ENCODE data around the gene SMOC2. TPM values are rescaled to one million over a fixed set of nuclear protein-coding genes. Genes with fewer than 3 reads are reported as not detected.
"Not testable (repeated sequence)": the region's sequence is repeated elsewhere in the genome, so short reads cannot be mapped to it uniquely, and the experiment has no call there.

Gene SMOC2
- polyA plus RNA-seq, 1 donor = 56.2 TPM

DNA sequence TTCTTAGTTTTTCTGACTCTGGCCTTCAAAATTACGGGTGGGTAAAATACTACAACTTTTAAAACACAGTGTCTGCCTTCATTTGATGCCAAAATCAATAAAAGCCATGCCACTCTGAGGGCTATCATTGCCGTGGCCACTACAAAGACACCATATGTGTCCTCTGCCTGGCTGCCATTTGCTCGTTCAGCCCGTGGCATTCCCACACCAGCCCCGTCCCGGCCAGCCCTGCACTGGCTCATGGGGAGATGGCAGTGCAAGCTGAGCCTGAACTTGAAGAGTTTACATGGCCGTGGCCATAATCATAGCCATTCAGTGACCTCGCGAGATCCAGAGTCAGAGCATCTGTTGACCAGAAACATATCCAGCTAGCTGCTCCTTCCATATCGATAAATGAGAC is 79.2 kb downstream of the SMOC2 start:
- no peak for DNase-seq

DNA sequence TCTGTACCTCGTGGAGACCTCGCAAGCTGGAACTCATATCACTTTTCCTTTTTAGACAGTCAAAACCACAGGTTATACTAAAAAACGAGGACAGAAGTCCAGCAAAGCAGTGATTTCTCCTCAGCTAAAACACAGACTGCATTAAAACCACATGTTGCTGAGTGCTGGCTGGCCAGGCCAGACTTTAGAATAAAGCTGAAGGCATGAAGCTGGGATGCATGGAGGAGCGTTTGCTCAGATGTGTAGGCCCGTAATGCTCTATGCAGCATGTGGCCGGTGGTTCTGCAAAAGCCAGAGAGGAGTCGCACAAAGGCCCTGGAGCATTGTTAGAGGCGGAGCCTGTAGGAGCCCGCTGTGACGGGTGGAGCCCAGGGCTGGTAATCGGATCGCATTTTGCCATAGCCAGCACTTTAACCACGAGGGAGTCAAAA is 83.6 kb downstream of the SMOC2 start:
- no peak for DNase-seq

DNA sequence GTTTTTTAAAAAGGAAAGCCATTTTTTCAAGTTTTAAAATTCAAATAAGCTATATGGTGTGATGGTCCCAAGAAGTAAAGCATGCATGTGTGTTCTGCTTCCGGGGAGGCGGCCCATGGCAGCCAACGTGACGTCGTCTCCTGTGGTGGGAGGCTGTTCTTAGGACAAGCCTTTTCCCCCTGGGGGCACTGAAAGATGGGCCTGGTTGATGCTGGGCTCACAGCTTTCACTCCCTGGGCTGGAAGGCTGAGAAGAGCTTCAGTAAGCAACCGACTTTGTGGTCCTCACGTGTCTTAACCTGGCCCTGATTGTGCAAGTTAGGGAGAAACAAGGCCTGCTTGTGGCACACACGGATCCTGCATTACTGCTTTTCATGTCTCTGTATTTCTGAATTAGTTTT is 84.1 kb downstream of the SMOC2 start:
- no peak for DNase-seq

DNA sequence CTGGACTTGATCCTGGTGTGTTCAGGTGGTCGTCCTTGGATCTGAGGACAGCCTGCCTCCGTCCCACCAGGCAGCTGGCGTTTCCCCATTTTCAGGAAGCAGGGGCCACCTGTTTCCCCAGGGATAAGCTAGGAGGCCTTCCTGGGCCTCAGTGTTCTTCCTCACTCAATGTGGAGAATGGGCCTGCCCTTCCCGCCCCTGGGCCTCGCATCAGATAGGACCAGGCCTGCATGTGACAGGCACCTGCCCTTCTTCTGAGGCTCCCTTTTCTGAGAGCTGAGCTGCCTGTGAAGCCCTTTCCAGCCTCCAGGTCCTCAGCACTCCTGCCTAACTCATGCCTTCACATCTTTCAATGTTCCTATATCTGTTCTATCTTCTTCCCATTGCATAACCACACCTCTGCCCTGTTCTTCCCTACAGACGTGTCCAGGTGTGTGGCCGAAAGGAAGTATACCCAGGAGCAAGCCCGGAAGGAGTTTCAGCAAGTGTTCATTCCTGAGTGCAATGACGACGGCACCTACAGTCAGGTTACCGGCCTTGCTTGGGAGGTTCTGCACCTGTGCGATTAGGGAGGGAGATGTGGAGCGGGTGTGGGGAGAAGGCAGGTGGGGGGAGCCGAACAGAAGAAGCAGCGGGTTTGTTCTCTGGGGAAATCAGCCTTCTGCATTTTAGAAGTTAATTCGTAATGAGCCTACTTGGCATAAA is 85.1 kb downstream of the SMOC2 start:
- no peak for DNase-seq

DNA sequence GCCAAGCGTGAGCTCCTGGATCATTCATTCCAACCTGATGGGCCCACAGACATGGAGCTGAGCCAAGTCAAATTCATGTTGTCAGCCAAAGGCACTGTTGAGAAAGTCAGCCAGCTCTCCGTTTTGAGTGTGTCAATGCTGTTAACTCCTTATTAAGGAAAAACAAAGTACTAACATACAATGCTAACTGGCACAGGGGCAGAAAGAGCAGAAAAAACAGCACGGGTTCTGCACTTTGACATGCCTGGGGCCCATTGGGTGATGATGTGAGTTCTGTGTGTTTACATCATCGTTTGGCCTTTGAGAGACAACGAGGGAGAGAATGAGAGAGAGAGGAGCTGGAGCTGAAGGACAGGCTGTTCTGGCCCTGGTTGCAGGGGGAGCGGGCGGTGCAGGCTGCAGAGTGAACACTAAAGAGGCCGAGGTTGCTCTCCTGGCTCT is 85.9 kb downstream of the SMOC2 start:
- no peak for DNase-seq

DNA sequence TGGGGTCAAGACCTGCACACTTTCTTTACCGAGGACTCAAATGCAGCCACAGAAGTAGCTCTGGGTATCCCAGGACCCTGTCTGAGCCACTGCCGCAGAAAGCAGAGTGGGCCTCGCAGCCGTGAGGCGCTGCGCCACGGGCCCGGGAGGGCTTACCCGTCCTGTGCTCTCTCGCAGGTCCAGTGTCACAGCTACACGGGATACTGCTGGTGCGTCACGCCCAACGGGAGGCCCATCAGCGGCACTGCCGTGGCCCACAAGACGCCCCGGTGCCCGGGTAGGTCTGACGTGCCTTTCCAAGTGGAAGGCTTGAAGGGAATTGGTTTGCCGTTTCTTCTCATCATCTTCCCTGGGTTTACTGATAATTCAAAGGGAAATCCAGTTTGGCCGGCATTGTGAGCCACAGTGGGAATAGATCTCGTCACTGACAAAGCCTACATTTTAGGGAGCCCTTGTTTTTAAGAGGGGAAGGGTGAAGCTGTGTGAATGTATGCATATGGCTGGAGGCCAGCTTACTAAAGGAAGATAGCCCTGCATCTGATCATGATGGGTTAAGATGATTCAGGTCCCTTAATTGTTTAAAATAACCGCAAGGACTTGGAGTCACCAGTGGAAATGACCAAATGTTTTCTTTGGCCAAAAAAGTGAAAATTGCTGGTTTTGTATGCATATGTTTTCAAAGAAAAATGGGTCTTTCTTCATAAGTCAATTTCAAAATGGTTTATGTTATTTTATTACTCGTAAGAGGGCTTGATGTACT is 86.6 kb downstream of the SMOC2 start:
- no peak for DNase-seq

DNA sequence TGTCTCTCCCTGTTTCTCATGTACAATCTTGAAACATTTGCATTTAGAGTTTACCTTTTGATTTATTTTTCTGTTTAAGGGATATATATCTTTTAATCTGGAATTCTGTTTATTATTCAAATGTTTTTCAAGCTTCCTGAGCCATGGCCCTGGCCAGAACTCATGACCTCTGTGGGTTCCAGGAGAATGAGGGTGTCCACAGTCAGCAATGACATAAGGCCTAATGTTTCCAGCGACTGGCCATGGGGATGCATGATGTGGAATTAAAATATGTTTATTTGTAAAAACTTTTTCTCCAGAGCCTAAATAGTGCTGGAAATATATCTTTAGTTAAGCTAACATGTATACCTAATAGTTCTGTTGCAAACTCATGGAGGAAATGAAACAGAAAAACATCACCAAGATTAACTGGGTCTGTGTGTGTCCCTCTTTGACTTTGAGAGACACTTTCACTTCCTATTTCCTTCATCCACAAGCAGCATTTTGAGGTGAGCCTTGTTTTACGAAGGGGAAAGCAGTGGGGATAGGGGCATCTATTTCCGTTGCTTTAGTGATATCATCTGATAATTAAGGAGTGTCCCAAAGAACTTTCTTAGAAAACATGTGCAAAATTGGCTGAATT is 87.6 kb downstream of the SMOC2 start:
- DNase-seq = no peak

DNA sequence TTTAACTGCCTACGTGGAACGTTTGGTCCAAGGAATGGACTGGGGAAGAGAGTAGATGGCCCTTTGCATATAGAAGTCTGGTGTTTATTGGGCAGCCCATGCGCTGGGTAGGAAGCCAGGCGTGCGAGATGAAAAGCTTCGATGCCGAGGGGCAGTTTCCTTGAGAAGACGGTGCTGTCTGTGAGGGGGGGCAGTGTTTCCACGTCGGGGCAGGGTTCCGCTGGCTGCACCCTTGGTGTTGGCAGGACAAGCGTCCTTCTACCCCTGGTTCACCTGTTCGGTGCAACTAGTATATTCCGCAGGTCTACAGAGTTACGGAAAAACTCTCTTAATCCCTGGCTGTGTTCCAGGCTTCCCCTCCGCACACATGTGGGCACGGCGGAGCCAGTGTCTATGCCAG is 88.2 kb downstream of the SMOC2 start:
- DNase-seq = no peak

DNA sequence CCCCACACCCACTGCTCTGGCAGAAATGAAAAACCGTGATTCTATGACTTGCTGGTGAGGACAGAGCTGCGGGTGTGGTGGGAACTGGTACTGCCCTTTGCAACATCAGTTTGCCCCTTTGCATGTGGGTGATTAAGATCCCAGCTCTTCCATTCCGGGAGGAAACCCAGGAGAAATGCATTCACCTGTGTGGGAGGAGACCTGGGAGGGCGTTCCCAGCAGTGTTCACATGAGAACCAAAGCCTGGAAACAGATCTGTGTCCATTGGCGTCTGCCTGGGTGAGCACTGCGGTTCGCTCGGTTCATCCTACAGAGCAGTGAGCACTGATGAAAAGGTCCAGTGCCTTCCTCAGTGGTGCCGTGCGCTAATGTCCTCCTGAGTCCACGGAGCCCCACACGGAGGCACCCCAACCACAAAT is 89.7 kb downstream of the SMOC2 start:
- DNase-seq = no peak

DNA sequence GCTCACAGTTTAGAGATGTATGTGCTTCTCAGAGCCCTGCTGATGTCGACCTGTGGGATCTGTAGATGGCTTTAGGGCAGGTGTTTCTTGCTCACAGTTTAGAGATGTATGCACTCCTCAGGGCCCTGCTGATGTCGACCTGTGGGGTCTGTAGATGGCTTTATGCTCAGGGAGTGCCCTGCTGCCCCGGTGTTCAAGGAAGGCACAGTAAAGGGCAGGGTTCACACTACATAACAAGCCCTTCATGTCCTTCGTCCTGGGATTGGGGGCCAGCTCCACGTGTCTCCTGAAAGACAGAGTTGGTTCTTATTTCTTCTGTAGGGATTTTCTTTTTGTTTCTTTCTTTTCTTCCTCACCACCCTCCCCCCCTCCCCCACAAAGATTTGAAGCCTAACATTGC is 91.1 kb downstream of the SMOC2 start:
- no peak for DNase-seq

DNA sequence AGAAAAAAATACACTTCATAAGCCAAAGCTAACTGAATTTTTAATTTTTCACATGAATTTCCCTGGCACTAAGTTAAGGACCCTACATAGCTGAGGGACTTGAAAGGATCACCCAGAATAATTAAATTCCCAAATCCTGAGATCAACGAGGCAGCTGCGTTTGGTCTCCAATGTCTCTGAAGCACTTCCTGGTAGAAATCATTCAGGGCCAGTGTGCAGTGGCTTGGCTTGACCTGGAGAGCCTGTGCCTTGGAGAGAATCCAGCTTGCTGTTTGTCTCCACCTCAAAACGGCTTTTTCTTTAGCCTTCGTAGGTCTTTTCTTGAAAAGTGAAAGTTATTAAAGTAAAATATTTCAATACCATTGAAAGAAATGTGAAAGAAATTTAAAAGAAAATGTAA is 92.4 kb downstream of the SMOC2 start:
- no peak for DNase-seq

DNA sequence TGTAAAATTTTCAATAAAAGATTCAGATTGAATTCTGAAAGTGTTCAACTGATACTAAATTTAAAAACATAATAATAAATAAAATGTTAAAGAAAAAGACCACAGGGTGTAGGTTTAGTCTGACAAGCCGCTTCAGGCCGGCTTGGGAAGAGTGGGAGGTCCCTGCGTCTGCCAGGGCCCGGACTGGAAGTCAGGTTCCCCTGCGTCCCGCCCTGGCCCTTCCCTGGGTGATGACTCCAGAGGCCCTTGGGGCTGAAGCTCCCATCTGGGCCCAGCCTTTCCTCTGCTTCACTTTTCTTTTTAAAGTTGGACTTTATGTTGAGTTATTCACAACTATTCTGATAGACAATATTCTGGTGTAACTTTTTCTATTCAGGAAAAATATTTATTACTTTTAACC is 93.3 kb downstream of the SMOC2 start:
- no peak for DNase-seq

DNA sequence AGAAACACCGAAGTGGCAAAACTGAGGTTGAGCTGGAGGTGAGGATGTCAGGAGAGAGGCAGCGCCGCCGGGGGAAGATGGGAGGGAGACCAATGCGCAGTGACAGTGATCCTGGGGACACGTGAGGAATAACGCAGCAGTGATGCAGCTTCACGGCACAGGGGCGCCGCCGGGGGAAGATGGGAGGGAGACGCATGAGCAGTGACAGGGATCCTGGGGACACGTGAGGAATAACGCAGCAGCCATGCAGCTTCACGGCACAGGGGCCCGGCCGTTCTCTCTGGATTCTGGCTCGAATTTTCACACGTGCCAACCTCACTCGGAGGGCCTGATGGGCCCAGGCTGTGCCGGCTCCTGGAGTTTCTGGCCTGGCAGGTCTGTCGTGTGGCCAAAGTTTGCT is 94.7 kb downstream of the SMOC2 start:
- DNase-seq = no peak

DNA sequence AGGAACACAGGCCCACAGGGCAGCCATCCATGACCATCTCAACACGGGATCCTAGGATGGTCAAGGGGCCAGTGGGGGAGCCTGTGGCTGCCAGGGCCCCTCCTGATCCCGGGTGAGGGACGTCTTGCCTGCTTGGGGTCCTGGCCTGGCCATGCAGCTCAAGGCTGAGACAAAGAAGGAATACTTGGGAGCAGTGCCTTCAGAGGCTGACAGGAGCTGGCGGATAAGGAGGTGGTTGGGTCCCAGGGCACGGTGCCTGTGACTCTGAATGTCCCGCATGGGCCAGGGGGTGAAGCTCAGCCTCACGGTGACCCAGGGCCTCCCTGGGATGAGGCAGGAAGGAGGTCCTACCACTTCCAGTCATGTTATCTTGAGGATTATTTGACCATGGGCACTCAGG is 95.2 kb downstream of the SMOC2 start:
- DNase-seq = no peak

DNA sequence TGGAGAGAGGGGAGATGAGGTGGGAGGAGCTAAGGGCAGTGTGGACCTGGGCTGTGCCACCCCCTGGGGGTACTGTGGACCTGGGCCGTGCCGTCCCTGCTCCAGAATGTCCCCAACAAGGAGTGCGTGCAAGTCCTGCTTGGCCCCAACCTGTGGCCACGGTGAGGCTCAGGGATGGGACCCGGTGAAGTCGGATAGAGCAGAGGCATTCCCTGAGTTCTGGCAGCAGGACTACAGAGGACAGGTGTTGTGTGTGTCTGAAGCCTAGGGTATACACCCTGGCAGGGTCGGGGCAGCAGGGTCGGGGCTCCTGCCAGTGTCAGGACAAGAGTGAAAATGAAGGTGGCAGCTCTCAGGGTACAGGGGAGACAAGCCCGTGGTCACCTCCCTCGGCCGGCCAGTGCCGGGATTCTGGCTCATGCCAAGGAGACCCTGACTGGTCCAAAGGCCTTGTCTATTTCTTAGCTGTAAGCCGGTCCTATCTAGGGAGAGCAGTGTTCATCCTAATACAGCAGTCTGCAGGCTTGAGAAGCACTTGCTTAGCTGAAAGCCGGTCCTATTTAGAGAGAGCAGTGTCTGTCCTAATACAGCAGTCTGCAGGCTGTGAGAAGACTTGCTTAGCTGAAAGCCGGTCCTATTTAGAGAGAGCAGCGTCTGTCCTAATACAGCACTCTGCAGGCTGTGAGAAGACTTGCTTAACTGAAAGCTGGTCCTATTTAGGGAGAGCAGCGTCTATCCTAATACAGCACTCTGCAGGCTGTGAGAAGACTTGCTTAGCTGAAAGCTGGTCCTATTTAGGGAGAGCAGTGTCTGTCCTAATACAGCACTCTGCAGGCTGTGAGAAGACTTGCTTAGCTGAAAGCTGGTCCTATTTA is 95.9 kb downstream of the SMOC2 start:
- DNase-seq = no peak

DNA sequence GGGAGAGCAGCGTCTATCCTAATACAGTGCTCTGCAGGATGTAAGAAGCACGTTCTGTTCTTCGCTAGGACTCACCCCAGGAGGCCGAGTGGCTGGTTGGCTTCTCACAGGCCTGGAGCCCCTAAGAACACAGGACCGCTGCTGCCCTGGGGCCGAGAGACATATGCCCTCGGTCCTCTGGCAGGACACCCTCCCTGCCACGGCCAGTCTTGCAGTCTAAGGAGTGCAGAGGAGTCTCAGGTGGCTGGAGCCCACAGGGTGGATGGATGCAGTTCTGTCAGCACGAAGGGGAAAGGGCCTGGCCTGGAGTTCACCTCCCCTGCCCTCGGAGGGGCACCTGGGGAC is 96.5 kb downstream of the SMOC2 start:
- DNase-seq = no peak

DNA sequence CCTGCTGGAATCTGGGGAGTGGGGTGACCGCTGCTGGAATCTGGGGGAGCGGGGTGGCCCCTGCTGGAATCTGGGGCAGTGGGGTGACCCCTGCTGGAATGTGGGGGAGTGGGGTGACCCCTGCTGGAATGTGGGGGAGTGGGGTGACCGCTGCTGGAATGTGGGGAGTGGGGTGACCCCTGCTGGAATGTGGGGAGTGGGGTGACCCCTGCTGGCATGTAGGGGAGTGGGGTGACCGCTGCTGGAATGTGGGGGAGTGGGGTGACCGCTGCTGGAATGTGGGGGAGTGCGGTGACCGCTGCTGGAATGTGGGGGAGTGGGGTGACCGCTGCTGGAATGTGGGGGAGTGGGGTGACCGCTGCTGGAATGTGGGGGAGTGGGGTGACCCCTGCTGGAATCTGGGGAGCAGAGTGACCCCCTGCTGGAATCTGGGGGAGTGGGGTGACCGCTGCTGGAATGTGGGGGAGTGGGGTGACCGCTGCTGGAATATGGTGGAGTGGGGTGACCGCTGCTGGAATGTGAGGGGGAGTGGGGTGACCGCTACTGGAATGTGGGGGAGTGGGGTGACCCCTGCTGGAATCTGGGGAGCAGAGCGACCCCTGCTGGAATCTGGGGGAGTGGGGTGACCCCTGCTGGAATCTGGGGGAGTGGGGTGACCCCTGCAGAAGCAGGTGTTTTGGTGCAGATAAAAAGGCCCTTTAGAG is 97.4 kb downstream of the SMOC2 start:
- not testable (repeated sequence) for DNase-seq

DNA sequence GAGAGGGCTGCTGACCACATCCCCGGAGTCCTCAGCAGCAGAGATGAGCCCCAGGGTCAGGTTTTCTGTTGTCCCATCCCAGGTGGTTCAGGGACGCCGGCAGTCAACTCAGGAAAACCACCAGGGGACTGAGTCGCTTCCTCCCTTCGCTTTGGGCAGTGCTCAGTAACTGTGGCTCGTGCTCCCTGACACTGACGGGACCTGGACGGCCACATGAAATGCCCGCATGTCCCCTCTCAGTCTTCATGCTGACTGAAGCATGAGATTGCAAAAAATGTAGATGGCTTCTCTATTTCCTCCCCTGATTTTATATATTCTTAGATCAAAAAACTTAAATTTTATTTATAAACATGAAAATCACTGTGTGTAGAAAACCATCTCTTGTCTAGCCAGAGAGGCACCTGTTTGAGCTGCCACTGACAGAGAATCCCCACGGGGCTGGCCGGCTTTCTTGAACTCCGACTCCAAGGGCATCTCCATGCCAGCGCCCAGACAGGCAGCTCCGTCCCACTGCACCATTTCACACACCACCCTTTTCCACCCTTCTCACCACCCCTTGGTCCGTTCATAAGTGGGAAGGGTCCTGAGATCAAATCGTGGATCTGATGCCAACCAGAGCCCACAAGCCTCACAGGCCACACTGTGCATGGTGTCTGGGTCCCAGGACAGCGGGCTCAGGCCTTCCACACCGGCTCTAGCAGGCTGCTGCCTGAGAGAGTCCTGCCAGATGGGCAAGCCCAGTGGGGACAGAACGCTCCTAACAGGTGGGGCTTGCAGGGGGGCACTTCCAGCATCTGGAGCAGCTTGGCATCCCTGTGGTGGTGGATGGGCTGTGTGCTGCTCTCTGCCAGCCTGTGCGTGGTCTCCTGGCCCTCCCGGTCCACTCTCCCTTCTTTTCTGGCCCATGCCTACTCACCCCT is 98.2 kb downstream of the SMOC2 start:
- DNase-seq = no peak

DNA sequence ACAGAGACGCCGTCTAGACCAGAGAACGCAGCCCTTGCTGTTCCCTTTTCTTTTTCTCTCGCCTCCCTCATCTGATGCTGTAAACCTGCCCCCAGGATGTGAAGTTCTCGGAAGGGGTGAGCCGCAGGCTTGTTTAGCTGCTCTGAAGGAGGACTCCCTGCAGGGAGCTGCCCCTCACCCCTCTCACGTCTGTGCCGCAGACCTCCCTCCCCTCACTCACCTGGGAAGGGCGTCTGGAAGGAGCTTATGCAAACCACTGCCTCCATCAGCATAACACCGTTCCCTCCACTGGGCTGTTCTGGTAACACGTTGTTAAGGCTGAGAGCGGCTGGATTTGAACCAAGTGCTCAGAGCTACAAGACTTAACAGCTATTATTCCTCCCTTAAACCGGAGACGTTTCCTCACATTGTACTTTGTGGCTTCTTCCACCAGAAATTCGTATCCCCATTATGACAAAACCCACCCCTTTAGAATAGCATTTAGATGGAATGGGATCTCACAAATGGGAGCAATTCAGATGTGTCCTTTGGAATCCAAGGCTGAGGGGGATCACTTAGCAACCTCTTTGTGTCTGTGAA is 99.8 kb downstream of the SMOC2 start:
- no peak for DNase-seq

DNA sequence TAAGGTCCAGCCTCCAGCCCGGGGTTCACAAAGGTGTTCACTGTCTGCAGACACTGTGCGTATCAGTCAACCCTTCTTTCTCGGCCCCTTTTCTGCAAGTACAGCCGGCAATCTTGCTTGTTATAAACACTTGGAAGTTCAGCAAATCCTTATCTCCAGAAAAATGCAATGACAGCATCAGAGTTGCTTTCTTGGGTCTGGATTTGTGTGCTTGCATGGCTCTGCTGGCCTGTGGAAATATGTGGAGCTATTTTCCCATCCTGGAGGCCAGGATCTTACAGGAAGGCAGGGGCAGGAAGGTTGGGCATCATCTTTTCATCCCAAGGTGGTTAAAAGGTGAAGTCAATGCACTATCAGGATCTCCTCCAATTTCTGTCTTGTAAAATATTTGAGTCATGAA is 100.3 kb downstream of the SMOC2 start:
- DNase-seq = no peak

DNA sequence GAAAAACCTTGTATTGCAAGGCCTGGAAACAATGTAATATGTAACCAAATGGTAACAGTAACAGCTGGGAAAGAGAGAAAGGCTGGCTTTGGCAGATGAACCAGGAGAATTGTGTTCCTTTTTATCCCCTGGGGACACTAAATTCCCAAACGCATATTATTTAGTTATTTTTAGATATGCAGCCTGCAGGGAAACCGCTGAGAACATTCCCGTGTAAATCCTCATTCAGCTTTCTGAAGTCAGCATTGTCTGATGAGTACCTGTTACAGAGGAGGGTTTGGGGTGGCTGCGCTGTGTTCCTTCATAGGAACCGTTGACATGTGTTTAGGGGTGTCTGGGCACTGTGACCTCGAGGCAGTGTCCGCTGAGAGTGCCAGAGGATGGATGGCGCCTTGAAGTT is 101.3 kb downstream of the SMOC2 start:
- DNase-seq = no peak

Measured in hindlimb muscle (tissue), 1 donor.